ENCODE data around the gene RHOT1. TPM values are rescaled to one million over a fixed set of nuclear protein-coding genes. Genes with fewer than 3 reads are reported as not detected.
"Not testable (repeated sequence)": the region's sequence is repeated elsewhere in the genome, so short reads cannot be mapped to it uniquely, and the experiment has no call there.

Gene RHOT1
- total RNA-seq, 1 donor = 47.0 TPM

DNA sequence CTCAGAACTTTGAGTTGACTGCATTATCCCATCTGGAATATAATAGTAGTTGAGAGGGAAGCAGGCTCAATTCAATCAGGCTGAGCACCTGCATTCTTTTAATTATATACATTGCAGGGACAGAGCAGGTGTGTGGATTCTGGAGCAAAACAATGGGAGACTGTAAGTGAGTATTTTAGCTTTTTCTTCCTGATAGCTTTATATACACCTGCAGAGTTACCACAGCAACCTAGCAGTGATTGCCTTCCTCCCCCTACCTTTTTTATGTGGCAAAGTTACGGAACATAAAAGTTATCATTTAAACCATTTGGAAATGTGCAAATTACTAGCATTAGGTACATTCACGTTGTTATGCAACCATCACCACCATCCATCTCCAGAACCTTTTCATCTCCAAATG, 25.4 kb upstream of the RHOT1 start:
- TF ChIP-seq, protein P1, sequence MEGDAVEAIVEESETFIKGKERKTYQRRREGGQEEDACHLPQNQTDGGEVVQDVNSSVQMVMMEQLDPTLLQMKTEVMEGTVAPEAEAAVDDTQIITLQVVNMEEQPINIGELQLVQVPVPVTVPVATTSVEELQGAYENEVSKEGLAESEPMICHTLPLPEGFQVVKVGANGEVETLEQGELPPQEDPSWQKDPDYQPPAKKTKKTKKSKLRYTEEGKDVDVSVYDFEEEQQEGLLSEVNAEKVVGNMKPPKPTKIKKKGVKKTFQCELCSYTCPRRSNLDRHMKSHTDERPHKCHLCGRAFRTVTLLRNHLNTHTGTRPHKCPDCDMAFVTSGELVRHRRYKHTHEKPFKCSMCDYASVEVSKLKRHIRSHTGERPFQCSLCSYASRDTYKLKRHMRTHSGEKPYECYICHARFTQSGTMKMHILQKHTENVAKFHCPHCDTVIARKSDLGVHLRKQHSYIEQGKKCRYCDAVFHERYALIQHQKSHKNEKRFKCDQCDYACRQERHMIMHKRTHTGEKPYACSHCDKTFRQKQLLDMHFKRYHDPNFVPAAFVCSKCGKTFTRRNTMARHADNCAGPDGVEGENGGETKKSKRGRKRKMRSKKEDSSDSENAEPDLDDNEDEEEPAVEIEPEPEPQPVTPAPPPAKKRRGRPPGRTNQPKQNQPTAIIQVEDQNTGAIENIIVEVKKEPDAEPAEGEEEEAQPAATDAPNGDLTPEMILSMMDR (IDR thresholded peaks at IDR 0.05; ENCODE audit: extremely low read depth, low read depth, low read length) = no peak

DNA sequence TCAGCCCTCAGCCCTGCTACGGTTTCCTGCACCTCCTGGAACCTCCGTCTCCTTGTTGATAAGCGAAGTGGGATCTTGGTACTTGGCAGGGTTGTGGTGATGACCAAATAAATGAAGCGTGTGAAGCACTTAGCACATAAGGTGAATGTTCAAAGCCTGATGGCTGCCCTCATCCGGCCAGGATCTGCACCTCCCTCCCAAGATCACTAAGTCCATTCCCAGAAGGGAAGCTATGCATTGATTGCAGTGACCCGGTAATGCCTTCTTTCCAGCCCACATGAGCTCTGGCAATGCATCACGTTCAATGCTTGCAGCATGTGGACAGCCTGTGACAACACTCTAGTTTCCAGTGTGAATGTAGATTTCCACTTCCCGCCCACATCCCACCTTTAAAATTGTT, 24.9 kb upstream of the RHOT1 start:
- Histone ChIP-seq H2AFZ (ENCODE audit: low read length) (no peak overlapping the region), H3K9me3 (ENCODE audit: low read depth, low read length) (no peaks in the 10 kb centered on the region), H4K20me1 (ENCODE audit: insufficient read depth, low read length) (no peaks in the 10 kb centered on the region), H3K36me3 (ENCODE audit: insufficient read depth, low read length) (no peaks in the 10 kb centered on the region), H3K27me3 (ENCODE audit: insufficient read depth, low read length) (peaks cover 21% of the 10 kb centered on the region), H3K27ac (ENCODE audit: low read depth, low read length) (no peak overlapping the region), H3K79me2 (ENCODE audit: insufficient read depth, low read length) (no peaks in the 10 kb centered on the region), H3K4me3 (ENCODE audit: insufficient read depth, low read length) (no peak overlapping the region), H3K4me1 (ENCODE audit: insufficient read depth, low read length) (no peaks in the 10 kb centered on the region), H3K4me2 (ENCODE audit: insufficient read depth, low read length) (no peak overlapping the region)
- DNase-seq (ENCODE audit: insufficient read length, low spot score, missing footprints) = no peak
- TF ChIP-seq, protein P1 (IDR thresholded peaks at IDR 0.05; ENCODE audit: extremely low read depth, low read depth, low read length) = no peak

More for the DNA sequence above, 25.4 kb upstream of the RHOT1 start:
- Histone ChIP-seq H4K20me1 (ENCODE audit: insufficient read depth, low read length) (no peaks in the 10 kb centered on the region), H3K4me2 (ENCODE audit: insufficient read depth, low read length) (no peak overlapping the region), H3K9me3 (ENCODE audit: low read depth, low read length) (no peaks in the 10 kb centered on the region), H3K36me3 (ENCODE audit: insufficient read depth, low read length) (no peaks in the 10 kb centered on the region), H3K4me3 (ENCODE audit: insufficient read depth, low read length) (no peak overlapping the region), H2AFZ (ENCODE audit: low read length) (no peak overlapping the region), H3K79me2 (ENCODE audit: insufficient read depth, low read length) (no peaks in the 10 kb centered on the region), H3K27me3 (ENCODE audit: insufficient read depth, low read length) (peaks cover 21% of the 10 kb centered on the region), H3K4me1 (ENCODE audit: insufficient read depth, low read length) (no peaks in the 10 kb centered on the region), H3K27ac (ENCODE audit: low read depth, low read length) (no peak overlapping the region)
- DNase-seq (ENCODE audit: insufficient read length, low spot score, missing footprints) = no peak

DNA sequence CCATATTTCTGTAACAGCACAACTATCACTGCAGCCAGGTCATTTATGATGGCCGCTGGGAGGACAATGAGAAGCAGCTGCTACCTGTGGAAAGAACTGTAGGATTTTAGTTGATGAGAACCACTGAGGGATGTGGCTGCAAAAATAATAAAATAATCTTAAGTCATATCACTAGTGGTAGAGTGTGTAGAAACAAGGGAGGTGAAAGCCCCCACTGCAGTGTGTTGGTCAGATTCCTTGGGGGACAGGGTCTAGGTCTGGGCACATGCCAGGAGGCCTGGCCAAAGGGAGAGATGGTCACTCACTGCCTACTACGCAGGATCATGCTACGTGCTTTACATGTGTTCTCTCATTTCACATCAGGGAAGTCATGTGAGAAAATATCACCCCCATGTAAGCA, 24.2 kb upstream of the RHOT1 start:
- peaks cover 21% of the 10 kb centered on the region for H3K27me3 ChIP-seq (ENCODE audit: insufficient read depth, low read length)
- H3K4me1 ChIP-seq (ENCODE audit: insufficient read depth, low read length); H3K79me2 ChIP-seq (ENCODE audit: insufficient read depth, low read length); H3K27ac ChIP-seq (ENCODE audit: low read depth, low read length); H3K4me3 ChIP-seq (ENCODE audit: insufficient read depth, low read length); H2AFZ ChIP-seq (ENCODE audit: low read length); H4K20me1 ChIP-seq (ENCODE audit: insufficient read depth, low read length); H3K36me3 ChIP-seq (ENCODE audit: insufficient read depth, low read length); DNase-seq (ENCODE audit: insufficient read length, low spot score, missing footprints); H3K9me3 ChIP-seq (ENCODE audit: low read depth, low read length); H3K4me2 ChIP-seq (ENCODE audit: insufficient read depth, low read length): not testable (repeated sequence)

DNA sequence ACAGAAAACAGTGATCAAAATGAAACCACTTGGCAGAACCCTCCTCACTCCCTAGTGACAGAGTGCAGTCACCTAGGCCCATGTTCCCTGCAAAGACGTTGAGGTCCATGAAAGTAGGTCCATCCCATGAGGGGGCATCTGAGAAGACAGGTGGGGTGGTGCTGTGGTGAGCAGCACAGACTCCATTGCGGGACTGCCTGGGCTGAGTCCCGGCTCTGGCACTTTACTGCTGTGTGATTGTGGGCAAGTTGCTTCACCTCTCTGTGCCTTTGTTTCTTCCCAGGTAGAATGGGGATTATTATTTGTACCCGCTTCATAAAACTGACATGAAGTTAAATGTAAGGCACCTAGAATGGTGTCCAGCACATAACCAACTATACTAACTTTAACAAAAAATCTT, 23.5 kb upstream of the RHOT1 start:
- DNase-seq (ENCODE audit: insufficient read length, low spot score, missing footprints) = no peak
- Histone ChIP-seq H3K27ac (ENCODE audit: low read depth, low read length) (no peak overlapping the region), H3K4me1 (ENCODE audit: insufficient read depth, low read length) (peaks cover 3% of the 10 kb centered on the region), H3K27me3 (ENCODE audit: insufficient read depth, low read length) (peaks cover 21% of the 10 kb centered on the region), H2AFZ (ENCODE audit: low read length) (no peak overlapping the region), H3K36me3 (ENCODE audit: insufficient read depth, low read length) (no peaks in the 10 kb centered on the region), H3K4me3 (ENCODE audit: insufficient read depth, low read length) (no peak overlapping the region), H3K4me2 (ENCODE audit: insufficient read depth, low read length) (no peak overlapping the region), H4K20me1 (ENCODE audit: insufficient read depth, low read length) (no peaks in the 10 kb centered on the region), H3K79me2 (ENCODE audit: insufficient read depth, low read length) (no peaks in the 10 kb centered on the region), H3K9me3 (ENCODE audit: low read depth, low read length) (no peaks in the 10 kb centered on the region)
- TF ChIP-seq, protein P1 (IDR thresholded peaks at IDR 0.05; ENCODE audit: extremely low read depth, low read depth, low read length) = no peak

All from osteoblast (primary cell).